HepG2 (cell line): ENCODE results near the gene MGMT. TPM values are rescaled to one million over a fixed set of nuclear protein-coding genes. Genes with fewer than 3 reads are reported as not detected.

Source experiments
- ATAC-seq: fragments of 200-7000 bp; cut with Tn5 transposase; 3 replicates; pipeline ENCODE4 v1.9.1; 2020; ENCODE audit warnings: mild to moderate bottlenecking, moderate library complexity
- BruUV-seq: library from RNA; stranded (reverse); fragments of 400-500 nt; replicated peaks from 2 replicates; lab custom pipeline; 2021; lab: Mats Ljungman, UMichigan
- CTCF ChIA-PET: fragments of 300-600 bp; formaldehyde crosslinking; extraction: SDS; loops from one replicate; lab custom pipeline; 2021; ENCODE audit warnings: low total read pairs, inconsistent platforms, low intra/inter-chr PET ratio; lab: Yijun Ruan, JAX
- POLR2A ChIA-PET: fragments of 350-600 bp; sonication (Branson Sonifier 250); formaldehyde crosslinking; loops from one replicate; lab custom pipeline; 2020; ENCODE audit warnings: antibody characterized with exemption, inconsistent platforms; lab: Yijun Ruan, JAX
- DNase-seq: peaks from one replicate; pipeline ENCODE4 v3.0.0-alpha.2; 2015; ENCODE audit warnings: low spot score
- FAIRE-seq: peaks from 3 replicates; lab custom pipeline; 2011; peaks lifted over from hg19 to GRCh38; lab: Jason Lieb, UNC
- H2AFZ ChIP-seq: one replicate; pipeline ENCODE4 v1.6.1; 2011; ENCODE audit warnings: low read length, inconsistent platforms
- H3K27ac ChIP-seq: fragments of 300-600 bp; 3 replicates; pipeline ENCODE4 v1.8.0; 2011; ENCODE audit warnings: mixed run types, mild to moderate bottlenecking, mixed read lengths, low read length, inconsistent platforms; ENCODE audit not compliant: insufficient read depth; ENCODE audit errors: extremely low read length
- H3K27me3 ChIP-seq, 2 experiments: fragments of 200-600 bp in 1 of 2; 2 replicates in 1 of 2; 3 replicates in 1 of 2; pipeline versions ENCODE4 v1.6.0 to v1.8.0; 2011; ENCODE audit warnings: low read length in 2 of 2, mild to moderate bottlenecking in 2 of 2, moderate library complexity in 2 of 2, inconsistent platforms in 1 of 2; ENCODE audit not compliant: insufficient read depth in 2 of 2, control insufficient read depth in 1 of 2
- H3K36me3 ChIP-seq, 2 experiments: fragments of 200-600 bp in 1 of 2; replicated peaks in 1 of 2; 2 replicates in 1 of 2; 3 replicates in 1 of 2; pipeline versions ENCODE4 v1.5.1 to v1.8.0; 2011; ENCODE audit warnings: low read length in 2 of 2, inconsistent platforms in 1 of 2; ENCODE audit not compliant: insufficient read depth in 2 of 2, control insufficient read depth in 1 of 2
- H3K4me1 ChIP-seq: 2 replicates; pipeline ENCODE4 v1.5.1; 2012; ENCODE audit warnings: low read length, inconsistent platforms; ENCODE audit not compliant: insufficient read depth
- H3K4me2 ChIP-seq: 2 replicates; pipeline ENCODE4 v1.6.0; 2011; ENCODE audit warnings: low read depth, low read length, inconsistent platforms
- H3K4me3 ChIP-seq, 3 experiments: fragments of 200-600 bp in 1 of 3; sonication (generic), shearing (Covaris generic) in 1 of 3; replicated peaks in 1 of 3; 2 replicates each; pipeline ENCODE4 v1.5.1; 2011 to 2016; ENCODE audit warnings: low read length in 3 of 3, inconsistent platforms in 2 of 3, low read depth in 2 of 3, mild to moderate bottlenecking in 2 of 3, control low read depth in 1 of 3, mixed read lengths in 1 of 3; ENCODE audit not compliant: insufficient read depth in 1 of 3
- H3K79me2 ChIP-seq: one replicate; pipeline ENCODE4 v1.6.1; 2011; ENCODE audit warnings: low read length, inconsistent platforms; ENCODE audit not compliant: insufficient read depth
- H3K9ac ChIP-seq: 2 replicates; pipeline ENCODE4 v1.6.0; 2011; ENCODE audit warnings: mild to moderate bottlenecking, low read depth, low read length, inconsistent platforms; ENCODE audit not compliant: insufficient read depth
- H3K9me3 ChIP-seq: 2 replicates; pipeline ENCODE4 v1.5.1; 2012; ENCODE audit warnings: mild to moderate bottlenecking, low read length
- H4K20me1 ChIP-seq: 2 replicates; pipeline ENCODE4 v1.6.0; 2011; ENCODE audit warnings: inconsistent platforms, mild to moderate bottlenecking, low read length, moderate library complexity; ENCODE audit not compliant: insufficient read depth
- ATF3 ChIP-seq: sonication (generic); formaldehyde crosslinking; IDR thresholded peaks from 2 replicates; pipeline ENCODE4 v1.4.0; 2020; ENCODE audit warnings: missing genetic modification reagents
- CCAR2 ChIP-seq: fragments of 200-400 bp; formaldehyde crosslinking; optimal IDR thresholded peaks from 2 replicates; pipeline ENCODE3; 2018; ENCODE audit warnings: low read depth, mild to moderate bottlenecking, low read length, moderate library complexity
- MTA3 ChIP-seq: sonication (generic); formaldehyde crosslinking; IDR thresholded peaks from 2 replicates; pipeline ENCODE4 v1.4.0; 2020; ENCODE audit warnings: missing genetic modification reagents
- NFE2 ChIP-seq: sonication (generic); formaldehyde crosslinking; IDR thresholded peaks from 2 replicates; pipeline ENCODE4 v1.4.0; 2020; ENCODE audit warnings: missing genetic modification reagents
- RAD21 ChIP-seq: fragments of 450-650 bp; formaldehyde crosslinking; IDR thresholded peaks from 2 replicates; pipeline ENCODE4 v1.5.0; 2020; ENCODE audit warnings: mild to moderate bottlenecking
- SMARCE1 ChIP-seq: fragments of 450-650 bp; IDR thresholded peaks from 2 replicates; pipeline ENCODE4 v1.6.1; 2017; ENCODE audit warnings: borderline replicate concordance
- SNAPC5 ChIP-seq: sonication (generic); formaldehyde crosslinking; IDR thresholded peaks from 2 replicates; pipeline ENCODE4 v1.8.1; 2023; ENCODE audit warnings: mild to moderate bottlenecking, missing genetic modification reagents, borderline replicate concordance
- STAT6 ChIP-seq: sonication (generic); formaldehyde crosslinking; IDR thresholded peaks from 2 replicates; pipeline ENCODE4 v1.4.0; 2020; ENCODE audit warnings: missing genetic modification reagents, mild to moderate bottlenecking, borderline replicate concordance
- TERF1 ChIP-seq: sonication (generic); formaldehyde crosslinking; IDR thresholded peaks from 2 replicates; pipeline ENCODE4 v1.8.0; 2022; ENCODE audit warnings: mild to moderate bottlenecking, missing genetic modification reagents, moderate library complexity
- TRIM24 ChIP-seq: sonication (generic); formaldehyde crosslinking; IDR thresholded peaks from 2 replicates; pipeline ENCODE4 v1.8.0; 2022; ENCODE audit warnings: mild to moderate bottlenecking, missing genetic modification reagents
- ZNF12 ChIP-seq: sonication (generic); formaldehyde crosslinking; IDR thresholded peaks from 2 replicates; pipeline ENCODE4 v1.5.0; 2020; ENCODE audit warnings: missing genetic modification reagents
- ZNF331 ChIP-seq: sonication (generic); formaldehyde crosslinking; IDR thresholded peaks from 2 replicates; pipeline ENCODE4 v1.4.0; 2020; ENCODE audit warnings: missing genetic modification reagents
- ZNF562 ChIP-seq: sonication (generic); formaldehyde crosslinking; IDR thresholded peaks from 2 replicates; pipeline ENCODE4 v1.8.0; 2022; ENCODE audit warnings: missing genetic modification reagents, borderline replicate concordance
- ZNF572 ChIP-seq: sonication (generic); formaldehyde crosslinking; IDR thresholded peaks from 2 replicates; pipeline ENCODE4 v1.5.1; 2020; ENCODE audit warnings: mild to moderate bottlenecking, missing genetic modification reagents
- ZNF775 ChIP-seq: sonication (generic); formaldehyde crosslinking; IDR thresholded peaks from 2 replicates; pipeline ENCODE4 v1.4.0; 2020; ENCODE audit warnings: missing genetic modification reagents, mild to moderate bottlenecking, moderate library complexity, borderline replicate concordance
- WGBS: methylation state at CpG from one replicate; pipeline ENCODE4 v1.1.6; 2017; ENCODE audit warnings: low lambda C conversion rate; 5-methylcytosine and 5-hydroxymethylcytosine counted together
- in situ Hi-C: cut with HindIII; loops from 2 replicates; pipeline ENCODE4 v1.10.0; 2017; ENCODE audit warnings: low pct_unique_long_range_greater_than_20kb; ENCODE audit not compliant: extremely low pct_ligation_motif_present
- intact Hi-C: fragments of 100-400 bp; cut with micrococcal nuclease; formaldehyde crosslinking; loops from one replicate; pipeline ENCODE4 v1.10.0; 2022; ENCODE audit not compliant: unreplicated experiment
- polyA plus RNA-seq, 8 experiments: library from polyadenylated mRNA; depleted of rRNA in 3 of 8; stranded (reverse) in 7 of 8; unstranded in 1 of 8; fragments of >200 nt; fragmentation: Illumina TruSeq in 4 of 8; extraction: Trizol in 4 of 8; gene quantifications; 2 replicates each; pipeline versions ENCODE4 v1.2.1 to v1.2.3, GENCODE V29; 2011 to 2016; ENCODE audit warnings: low read depth in 4 of 8, missing spikeins in 1 of 8, mixed read lengths in 1 of 8; ENCODE audit not compliant: insufficient read depth in 1 of 8
- total RNA-seq, 5 experiments: library from RNA; depleted of rRNA; stranded (reverse); fragments of >200 nt; fragmentation: Illumina TruSeq; extraction: Trizol; gene quantifications; 2 replicates each; pipeline ENCODE4 v1.2.3, GENCODE V29; 2016; ENCODE audit warnings: low read depth in 1 of 5

The MGMT gene
- total and polyA plus RNA-seq, 2 of the 13 experiments (the other 11 are each of a cell fraction or from before 2014, with no cell fraction given), result 12.0 to 19.5 TPM

GRCh38 chr10:129523723-129524316 lies 56.8 kb downstream of the MGMT start:
- H3K9me3 ChIP-seq, result peaks cover 13% of the 10 kb centered on the region; the same call in 1 of the 2 replicates
- intact Hi-C loops, result no loop called here
- H3K36me3 ChIP-seq, result no peaks in the 10 kb centered on the region
- no peaks in the 10 kb centered on the region for H3K27me3 ChIP-seq
- H4K20me1 ChIP-seq, result no peaks in the 10 kb centered on the region
- 59% methylated on average over 7 of the region's 11 CpGs for whole genome bisulfite sequencing
- no peak overlapping the region for H3K27ac ChIP-seq
- no peaks in the 10 kb centered on the region for H3K79me2 ChIP-seq
- peaks cover 22% of the 10 kb centered on the region for H3K4me1 ChIP-seq
- FAIRE-seq (no peak), ATAC-seq (no peak)
- no peak overlapping the region for H2AFZ ChIP-seq
- H3K4me2 ChIP-seq, result no peak overlapping the region
- H3K9ac ChIP-seq, result no peak overlapping the region
- BruUV-seq, result no TSS peak
- POLR2A ChIA-PET, result no interaction called here
- TF ChIP-seq ZNF572 (CRISPR knock-in tag) (no peak), STAT6 (CRISPR knock-in tag) (no peak), ATF3 (CRISPR knock-in tag) (no peak), TRIM24 (no peak), SMARCE1 (no peak), CCAR2 (no peak), ZNF562 (CRISPR knock-in tag) (no peak), MTA3 (CRISPR knock-in tag) (no peak), ZNF12 (no peak), TERF1 (CRISPR knock-in tag) (no peak), SNAPC5 (CRISPR knock-in tag) (no peak), NFE2 (CRISPR knock-in tag) (no peak), RAD21 (CRISPR knock-in tag) (no peak), ZNF775 (CRISPR knock-in tag) (no peak), ZNF331 (CRISPR knock-in tag) (no peak)
- TF ChIP-seq, all 625 proteins: peak for 0
- CTCF ChIA-PET, result no interaction called here
- H3K4me3 ChIP-seq, result no peak overlapping the region
- in situ Hi-C loops, result no loop called here
- DNase-seq, result no peak
